Pancreas (tissue), 10 donors: ENCODE data around the gene LMOD2. TPM values are rescaled to one million over a fixed set of nuclear protein-coding genes. Genes with fewer than 3 reads are reported as not detected.
A peak's percentile ranks its signal among the peaks of the same experiment; 100 is the strongest.

Experiments used
- ATAC-seq, 4 donors: fragments of 200-7000 bp; cut with Tn5 transposase; one replicate each; pipeline versions ENCODE4 v1.8.0 to v1.9.1; 2020; ENCODE audit warnings: mild to moderate bottlenecking in 4 of 4, moderate library complexity in 4 of 4
- DNase-seq, 6 donors: peaks; one replicate each; pipeline ENCODE4 v3.0.0-alpha.2; 2020
- FAIRE-seq: peaks from 2 replicates; lab custom pipeline; 2012; peaks lifted over from hg19 to GRCh38; lab: Jason Lieb, UNC
- H3K27ac ChIP-seq, 4 donors: fragments of 200-600 bp; sonication (generic); 1 replicate in 3 of 4; 2 replicates in 1 of 4; pipeline versions ENCODE4 v1.5.0 to v1.8.0; 2020
- H3K27me3 ChIP-seq, 4 donors: fragments of 200-600 bp; one replicate each; pipeline ENCODE4 v1.8.0; 2021
- H3K36me3 ChIP-seq, 3 donors: fragments of 200-600 bp; sonication (generic) in 1 of 3; one replicate each; pipeline versions ENCODE4 v1.5.0 to v1.8.0; 2020 to 2021
- H3K4me1 ChIP-seq, 3 donors: fragments of 200-600 bp; one replicate each; pipeline ENCODE4 v1.8.0; 2021
- H3K4me3 ChIP-seq, 4 donors: fragments of 200-600 bp; sonication (generic) in 2 of 4; one replicate each; pipeline versions ENCODE4 v1.5.0 to v1.8.0; 2020 to 2021
- H3K9me3 ChIP-seq, 4 donors: fragments of 200-600 bp; one replicate each; pipeline ENCODE4 v1.8.0; 2021
- WGBS, 2 donors: extraction: QIAGEN DNeasy Blood & Tissue Kit; methylation state at CpG; one replicate each; pipeline ENCODE4 v1.1.7; 2013; 5-methylcytosine and 5-hydroxymethylcytosine counted together
- intact Hi-C, 3 donors: fragments of 100-400 bp; cut with DNase I; formaldehyde crosslinking; loops; one replicate each; pipeline versions ENCODE4 v1.11.1 to v1.14.2; 2022
- polyA plus RNA-seq, 2 donors: library from polyadenylated mRNA; stranded (reverse); fragments of 200-250 nt; gene quantifications; one replicate each; pipeline ENCODE4 v1.2.3, GENCODE V29; 2013
- total RNA-seq, 6 donors: library from RNA; stranded (reverse); fragmentation: NEBNext Ultra II Directional in 4 of 6; extraction: Animal tissue kit (Norgen Biotek cat#: 25700) in 4 of 6; gene quantifications; one replicate each; pipeline versions ENCODE4 v1.2.1 to v1.2.4, GENCODE V29; 2021 to 2023
- TF ChIP-seq, protein P1 (sequence below), 4 donors: fragments of 200-600 bp; sonication (generic) in 3 of 4; IDR thresholded peaks; one replicate each; pipeline versions ENCODE4 v1.5.0 to v1.8.0; 2021; ENCODE audit warnings: antibody characterized with exemption in 4 of 4
- donor health status: healthy with polysubstance abuse.
- donor health status: DM: no; HTN: no; CAD: no; lungs with moderate emphysema.
- donor health status: DM: no; HTN: no; CAD: no.
- donor health status: control.
- donor health status: control.
- donor health status: Bipolar disorder and iron deficiency.
- donor health status: DM: yes; HTN: yes; CAD: no.
- donor health status: DM: no; HTN: no; CAD: no.
- donor health status: DM: no; HTN: no; CAD: no.
- donor health status: DM: yes; HTN: yes; CAD: no.

The LMOD2 gene
- total and polyA plus RNA-seq, 8 donors: 0.55 TPM; not detected in 7

DNA sequence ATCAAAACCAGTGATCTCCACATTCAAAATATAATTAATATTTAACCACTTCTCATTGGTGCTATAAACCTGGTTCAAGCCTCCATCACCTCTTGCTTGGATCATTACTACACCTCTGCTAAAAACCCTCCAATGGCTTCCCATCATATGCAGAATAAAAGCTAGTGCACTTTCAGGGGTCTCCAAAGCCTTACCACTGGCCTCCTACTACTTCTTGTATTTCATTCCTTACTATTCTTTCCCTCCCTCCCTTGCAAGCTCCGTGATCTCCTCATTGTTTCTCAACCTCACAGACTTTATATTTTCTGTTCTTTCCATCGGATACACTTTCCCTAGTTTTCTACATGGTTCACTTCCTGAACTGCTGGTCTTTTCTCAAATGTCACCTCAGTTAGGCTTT is 31.5 kb downstream of the LMOD2 start:
- TF ChIP-seq, protein P1, sequence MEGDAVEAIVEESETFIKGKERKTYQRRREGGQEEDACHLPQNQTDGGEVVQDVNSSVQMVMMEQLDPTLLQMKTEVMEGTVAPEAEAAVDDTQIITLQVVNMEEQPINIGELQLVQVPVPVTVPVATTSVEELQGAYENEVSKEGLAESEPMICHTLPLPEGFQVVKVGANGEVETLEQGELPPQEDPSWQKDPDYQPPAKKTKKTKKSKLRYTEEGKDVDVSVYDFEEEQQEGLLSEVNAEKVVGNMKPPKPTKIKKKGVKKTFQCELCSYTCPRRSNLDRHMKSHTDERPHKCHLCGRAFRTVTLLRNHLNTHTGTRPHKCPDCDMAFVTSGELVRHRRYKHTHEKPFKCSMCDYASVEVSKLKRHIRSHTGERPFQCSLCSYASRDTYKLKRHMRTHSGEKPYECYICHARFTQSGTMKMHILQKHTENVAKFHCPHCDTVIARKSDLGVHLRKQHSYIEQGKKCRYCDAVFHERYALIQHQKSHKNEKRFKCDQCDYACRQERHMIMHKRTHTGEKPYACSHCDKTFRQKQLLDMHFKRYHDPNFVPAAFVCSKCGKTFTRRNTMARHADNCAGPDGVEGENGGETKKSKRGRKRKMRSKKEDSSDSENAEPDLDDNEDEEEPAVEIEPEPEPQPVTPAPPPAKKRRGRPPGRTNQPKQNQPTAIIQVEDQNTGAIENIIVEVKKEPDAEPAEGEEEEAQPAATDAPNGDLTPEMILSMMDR (IDR thresholded peaks at IDR 0.05): no peak
- Histone ChIP-seq H3K4me3 (no peak overlapping the region), H3K9me3 (no peaks in the 10 kb centered on the region), H3K27ac (no peak overlapping the region), H3K36me3 (peaks cover 0 to 4% (median 3%) of the 10 kb centered on the region in 3 donors), H3K4me1 (peaks cover 0 to 17% (median 4%) of the 10 kb centered on the region in 3 donors), H3K27me3 (no peaks in the 10 kb centered on the region)
- ATAC-seq: no peak
- DNase-seq: no peak
- 94 to 95% methylated on average over 2 of the region's 2 CpGs for WGBS, 2 donors
- intact Hi-C loops: no loop called here
- FAIRE-seq: no peak

DNA sequence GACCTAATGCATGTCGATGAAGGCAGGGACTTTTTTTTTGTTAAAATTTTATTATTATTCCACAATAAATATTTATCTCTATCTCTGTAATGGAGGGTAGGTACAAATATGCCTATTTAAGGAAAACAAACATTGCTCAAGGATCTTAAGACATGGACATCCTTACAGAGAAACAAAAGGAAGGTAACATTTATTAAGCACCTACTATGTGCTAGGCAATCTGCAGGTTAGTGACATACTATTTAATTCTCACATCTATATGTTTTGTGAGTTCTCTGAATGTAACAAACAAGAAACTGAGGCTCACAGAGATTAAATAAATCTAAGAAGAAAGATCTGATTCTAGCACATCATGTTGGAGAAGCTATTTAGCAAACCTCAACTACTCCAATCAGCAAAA is 32.1 kb downstream of the LMOD2 start:
- TF ChIP-seq, protein P1 (IDR thresholded peaks at IDR 0.05): no peak
- no peak for DNase-seq
- H3K9me3 ChIP-seq: no peaks in the 10 kb centered on the region
- H3K27ac ChIP-seq: no peak overlapping the region
- 89% methylated on average over 1 of the region's 1 CpG for WGBS, 2 donors
- intact Hi-C loops: no loop called here
- H3K4me3 ChIP-seq: no peak overlapping the region
- no peak for ATAC-seq
- H3K27me3 ChIP-seq: no peaks in the 10 kb centered on the region
- peaks cover 0 to 6% (median 3%) of the 10 kb centered on the region in 3 donors for H3K36me3 ChIP-seq
- H3K4me1 ChIP-seq: peaks cover 0 to 15% (median 3%) of the 10 kb centered on the region in 3 donors
- no peak for FAIRE-seq

DNA sequence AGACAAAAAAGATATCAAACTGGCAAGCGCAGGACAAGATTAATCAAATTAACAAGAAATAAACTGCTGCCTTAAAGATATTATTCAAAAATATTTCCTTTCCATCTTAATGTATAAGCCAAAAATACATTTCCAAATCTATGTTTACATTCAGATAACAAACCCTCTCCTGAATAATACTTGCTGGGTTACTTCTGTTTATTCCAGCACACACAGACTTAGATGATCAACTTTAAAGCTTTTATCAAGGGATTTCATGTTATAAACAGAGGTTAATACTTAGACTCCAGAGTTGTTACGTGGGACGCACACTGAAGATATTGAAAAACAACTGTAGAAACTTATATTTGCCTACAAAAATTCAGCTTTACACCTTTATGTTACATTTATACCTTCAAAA is 33.6 kb downstream of the LMOD2 start:
- peak; percentile 29 for FAIRE-seq
- 41 to 57% methylated on average over 3 of the region's 3 CpGs for WGBS, 2 donors
- no peak for DNase-seq
- Histone ChIP-seq H3K4me3 (no peak overlapping the region), H3K4me1 (peaks cover 0 to 12% (median 0%) of the 10 kb centered on the region in 3 donors), H3K27me3 (no peaks in the 10 kb centered on the region), H3K27ac (peak overlapping the region in 1 of 4 donors; percentile 21), H3K9me3 (no peaks in the 10 kb centered on the region), H3K36me3 (peaks cover 0 to 10% (median 3%) of the 10 kb centered on the region in 3 donors)
- intact Hi-C loops: no loop called here
- ATAC-seq: peak in 1 of 4 donors; percentile 53
- TF ChIP-seq, protein P1 (IDR thresholded peaks at IDR 0.05): no peak

DNA sequence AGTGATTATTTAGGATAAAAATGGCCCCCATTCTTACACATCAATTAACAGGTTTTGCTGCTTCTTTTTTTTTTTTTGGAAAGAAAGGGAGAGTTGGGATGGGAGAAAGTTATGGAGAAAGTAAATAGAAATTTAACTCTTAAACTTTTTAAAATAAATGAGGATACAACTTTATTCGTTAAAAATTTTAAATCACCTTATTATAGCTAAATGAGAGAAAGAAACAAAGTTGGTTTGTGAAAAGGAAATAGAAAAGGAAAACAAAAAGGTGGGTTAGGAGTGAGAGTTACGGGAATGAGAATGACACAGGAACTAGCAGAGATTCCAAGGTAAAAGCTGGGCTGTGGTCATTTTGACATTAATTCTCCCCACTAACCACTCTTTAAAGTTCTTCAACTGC is 34.9 kb downstream of the LMOD2 start:
- FAIRE-seq: no peak

DNA sequence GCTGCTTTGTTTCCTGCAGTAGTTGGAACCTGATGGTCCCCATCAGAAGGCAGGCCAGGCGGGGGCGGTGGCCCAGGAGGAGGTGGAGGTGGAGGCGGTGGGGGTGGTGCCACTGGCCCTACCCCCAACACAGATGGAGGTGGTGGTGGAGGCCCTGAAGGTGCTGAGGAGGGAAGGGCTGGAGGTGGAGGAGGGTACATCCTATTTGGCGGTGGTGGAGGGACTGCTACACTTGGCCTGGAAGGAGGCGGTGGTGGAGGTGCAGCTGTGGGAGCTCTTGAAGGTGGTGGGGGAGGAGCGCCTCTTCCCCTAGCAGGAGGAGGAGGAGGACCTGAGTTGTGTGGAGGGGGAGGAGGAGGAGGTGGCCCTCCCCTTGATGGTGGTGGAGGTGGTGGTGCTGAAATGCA is 36.8 kb downstream of the LMOD2 start:
- H3K36me3 ChIP-seq: peaks cover 0 to 29% (median 3%) of the 10 kb centered on the region in 3 donors
- ATAC-seq: no peak
- no peak for FAIRE-seq
- 99 to 100% methylated on average over 6 of the region's 6 CpGs for WGBS, 2 donors
- H3K27ac ChIP-seq: no peak overlapping the region
- TF ChIP-seq, protein P1 (IDR thresholded peaks at IDR 0.05): no peak
- intact Hi-C loops: loop anchor here in 1 of 3 donors (10.0 kb wide), 1 partner anchor 52 kb away; the partner anchor contains the start of gene WASL
- H3K27me3 ChIP-seq: no peaks in the 10 kb centered on the region
- peak in 1 of 6 donors; percentile 20 for DNase-seq
- no peaks in the 10 kb centered on the region for H3K9me3 ChIP-seq
- no peak overlapping the region for H3K4me3 ChIP-seq
- peaks cover 0 to 12% (median 6%) of the 10 kb centered on the region in 3 donors for H3K4me1 ChIP-seq

More for the DNA sequence above, 34.9 kb downstream of the LMOD2 start:
- Histone ChIP-seq H3K4me3 (no peak overlapping the region), H3K9me3 (no peaks in the 10 kb centered on the region), H3K36me3 (peaks cover 0 to 21% (median 3%) of the 10 kb centered on the region in 3 donors), H3K27me3 (no peaks in the 10 kb centered on the region), H3K4me1 (peaks cover 0 to 12% (median 6%) of the 10 kb centered on the region in 3 donors), H3K27ac (no peak overlapping the region)
- no peak for DNase-seq
- TF ChIP-seq, protein P1 (IDR thresholded peaks at IDR 0.05): no peak
- 93 to 95% methylated on average over 2 of the region's 2 CpGs for WGBS, 2 donors
- no peak for ATAC-seq
- intact Hi-C loops: loop anchor here in 1 of 3 donors (10.0 kb wide), 1 partner anchor 54 kb away; the partner anchor contains the start of gene WASL
